PC-3 (cell line): ENCODE measurements around the gene TUBGCP2. TPM values are rescaled to one million over a fixed set of nuclear protein-coding genes. Genes with fewer than 3 reads are reported as not detected.

Experiments
- ATAC-seq: fragments of 200-7000 bp; cut with Tn5 transposase; 2 replicates; pipeline ENCODE4 v1.9.1; 2020; ENCODE audit warnings: mild to moderate bottlenecking, moderate library complexity
- BruUV-seq: library from RNA; stranded (reverse); fragments of 400-500 nt; replicated peaks from 2 replicates; lab custom pipeline; 2021; lab: Mats Ljungman, UMichigan
- CTCF ChIA-PET: fragments of 300-600 bp; sonication (Branson Sonifier 250); formaldehyde crosslinking; loops from one replicate; lab custom pipeline; 2022; ENCODE audit warnings: antibody characterized with exemption; lab: Charles Lee
- POLR2A ChIA-PET: fragments of 300-600 bp; sonication (Branson Sonifier 250); formaldehyde crosslinking; loops from one replicate; lab custom pipeline; 2022; ENCODE audit warnings: antibody characterized with exemption; ENCODE audit not compliant: unreplicated experiment; lab: Charles Lee
- DNase-seq: peaks from one replicate; pipeline ENCODE4 v3.0.0-alpha.2; 2015
- H2AFZ ChIP-seq: fragments of 300-600 bp; sonication (generic); 2 replicates; pipeline ENCODE4 v1.6.0; 2016; ENCODE audit warnings: antibody characterized with exemption, low read length
- H3F3A ChIP-seq: fragments of 300-600 bp; sonication (generic); one replicate; pipeline ENCODE4 v1.6.0; 2017; ENCODE audit warnings: antibody characterized with exemption, low read length, control low read depth, mild to moderate bottlenecking; ENCODE audit not compliant: unreplicated experiment
- H3K27ac ChIP-seq: fragments of 300-600 bp; sonication (generic); 2 replicates; pipeline ENCODE4 v1.5.1; 2016; ENCODE audit warnings: mild to moderate bottlenecking, low read length
- H3K27me3 ChIP-seq: fragments of 300-600 bp; sonication (generic); 2 replicates; pipeline ENCODE4 v1.6.1; 2016; ENCODE audit warnings: low read length, mixed read lengths
- H3K36me3 ChIP-seq: fragments of 300-600 bp; sonication (generic); 2 replicates; pipeline ENCODE4 v1.6.1; 2016; ENCODE audit warnings: low read depth, mixed run types, low read length, mixed read lengths
- H3K4me1 ChIP-seq: fragments of 300-600 bp; sonication (generic); 2 replicates; pipeline ENCODE4 v1.5.1; 2016; ENCODE audit warnings: low read length; ENCODE audit not compliant: insufficient read depth
- H3K4me2 ChIP-seq: fragments of 300-600 bp; sonication (generic); 2 replicates; pipeline ENCODE4 v1.6.0; 2016; ENCODE audit warnings: low read length
- H3K4me3 ChIP-seq: fragments of 300-600 bp; sonication (generic); 2 replicates; pipeline ENCODE4 v1.5.1; 2016; ENCODE audit warnings: mild to moderate bottlenecking, low read length, mixed read lengths
- H3K79me2 ChIP-seq: fragments of 300-600 bp; sonication (generic); 2 replicates; pipeline ENCODE4 v1.6.1; 2017; ENCODE audit warnings: low read length, mixed read lengths
- H3K9ac ChIP-seq: fragments of 300-600 bp; sonication (generic); 2 replicates; pipeline ENCODE4 v1.6.0; 2016; ENCODE audit warnings: mild to moderate bottlenecking, low read length
- H3K9me2 ChIP-seq: fragments of 300-600 bp; sonication (generic); replicated peaks from 2 replicates; pipeline ENCODE4 v1.6.1; 2016; ENCODE audit warnings: mixed run types, low read length, mixed read lengths
- H3K9me3 ChIP-seq: fragments of 300-600 bp; sonication (generic); 2 replicates; pipeline ENCODE4 v1.6.1; 2016; ENCODE audit warnings: low read length, mixed read lengths
- H4K20me1 ChIP-seq: fragments of 300-600 bp; sonication (generic); 2 replicates; pipeline ENCODE4 v1.6.1; 2016; ENCODE audit warnings: low read length, mixed read lengths
- EZH2 ChIP-seq: fragments of 300-600 bp; sonication (generic); IDR thresholded peaks from one replicate; pipeline ENCODE4 v1.6.1; 2017; ENCODE audit warnings: antibody characterized with exemption, mild to moderate bottlenecking, low read length; ENCODE audit not compliant: unreplicated experiment
- EZH2phosphoT487 ChIP-seq: fragments of 300-600 bp; sonication (generic); IDR thresholded peaks from 2 replicates; pipeline ENCODE4 v1.6.1; 2018; ENCODE audit warnings: mild to moderate bottlenecking, antibody characterized with exemption, low read length, borderline replicate concordance
- intact Hi-C: fragments of 100-400 bp; cut with micrococcal nuclease; formaldehyde crosslinking; loops from 2 replicates; pipeline ENCODE4 v1.9.0; 2023
- total RNA-seq: library from RNA; depleted of rRNA; stranded (reverse); fragments of >200 nt; gene quantifications from 2 replicates; pipeline ENCODE4 v1.2.3, GENCODE V29; 2014
- TF ChIP-seq, protein P1 (sequence below): fragments of 300-600 bp; sonication (generic); conservative IDR thresholded peaks from 2 replicates; pipeline ENCODE4 v1.5.1; 2017; ENCODE audit warnings: antibody characterized with exemption, low read depth, mild to moderate bottlenecking, low read length

The TUBGCP2 gene
- total RNA-seq, 1 experiment from 2014 or later = 72.9 TPM

DNA sequence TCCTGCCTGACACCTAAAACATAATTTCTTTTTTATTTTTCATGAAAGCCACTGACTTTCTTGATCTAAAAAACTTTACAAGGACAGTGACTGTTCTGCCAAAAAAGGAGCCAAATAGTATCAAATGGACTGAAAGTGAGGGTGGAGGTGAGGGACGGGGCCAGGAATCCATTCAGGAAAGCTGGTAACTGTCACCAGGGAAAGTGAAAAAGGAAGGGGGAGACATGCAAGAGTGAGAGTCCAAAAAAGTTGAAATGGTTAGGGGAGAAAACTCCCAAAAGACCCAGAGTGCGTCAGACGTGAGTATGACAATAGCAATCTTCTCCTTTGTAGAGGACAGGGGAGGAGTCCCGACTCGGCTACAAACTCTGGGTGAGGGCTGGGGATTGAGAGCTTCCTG, 35.6 kb upstream of the TUBGCP2 start:
- Histone ChIP-seq H3K4me1 (peaks cover 5% of the 10 kb centered on the region; the same call in 1 of the 2 replicates), H2AFZ (no peak overlapping the region), H3F3A (no peaks in the 10 kb centered on the region), H3K4me3 (no peak overlapping the region), H3K27ac (no peak overlapping the region), H3K27me3 (no peaks in the 10 kb centered on the region), H3K9ac (no peak overlapping the region), H3K4me2 (no peak overlapping the region), H3K36me3 (no peaks in the 10 kb centered on the region), H3K9me2 (no peaks in the 10 kb centered on the region), H3K79me2 (no peaks in the 10 kb centered on the region), H4K20me1 (no peaks in the 10 kb centered on the region), H3K9me3 (no peaks in the 10 kb centered on the region)
- no peak for ATAC-seq
- DNase-seq = no peak
- BruUV-seq = no TSS peak
- TF ChIP-seq EZH2 (no peak), EZH2phosphoT487 (no peak)
- TF ChIP-seq, protein P1, sequence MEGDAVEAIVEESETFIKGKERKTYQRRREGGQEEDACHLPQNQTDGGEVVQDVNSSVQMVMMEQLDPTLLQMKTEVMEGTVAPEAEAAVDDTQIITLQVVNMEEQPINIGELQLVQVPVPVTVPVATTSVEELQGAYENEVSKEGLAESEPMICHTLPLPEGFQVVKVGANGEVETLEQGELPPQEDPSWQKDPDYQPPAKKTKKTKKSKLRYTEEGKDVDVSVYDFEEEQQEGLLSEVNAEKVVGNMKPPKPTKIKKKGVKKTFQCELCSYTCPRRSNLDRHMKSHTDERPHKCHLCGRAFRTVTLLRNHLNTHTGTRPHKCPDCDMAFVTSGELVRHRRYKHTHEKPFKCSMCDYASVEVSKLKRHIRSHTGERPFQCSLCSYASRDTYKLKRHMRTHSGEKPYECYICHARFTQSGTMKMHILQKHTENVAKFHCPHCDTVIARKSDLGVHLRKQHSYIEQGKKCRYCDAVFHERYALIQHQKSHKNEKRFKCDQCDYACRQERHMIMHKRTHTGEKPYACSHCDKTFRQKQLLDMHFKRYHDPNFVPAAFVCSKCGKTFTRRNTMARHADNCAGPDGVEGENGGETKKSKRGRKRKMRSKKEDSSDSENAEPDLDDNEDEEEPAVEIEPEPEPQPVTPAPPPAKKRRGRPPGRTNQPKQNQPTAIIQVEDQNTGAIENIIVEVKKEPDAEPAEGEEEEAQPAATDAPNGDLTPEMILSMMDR = no peak
- POLR2A ChIA-PET = interaction anchor here (0.7 kb wide), 1 partner anchor 13 kb away, joined by 3 read pairs; no protein-coding TSS in a partner anchor
- intact Hi-C loops = no loop called here
- CTCF ChIA-PET = interaction anchor here (0.6 kb wide), 1 partner anchor 15 kb away, joined by 4 read pairs; no protein-coding TSS in a partner anchor

DNA sequence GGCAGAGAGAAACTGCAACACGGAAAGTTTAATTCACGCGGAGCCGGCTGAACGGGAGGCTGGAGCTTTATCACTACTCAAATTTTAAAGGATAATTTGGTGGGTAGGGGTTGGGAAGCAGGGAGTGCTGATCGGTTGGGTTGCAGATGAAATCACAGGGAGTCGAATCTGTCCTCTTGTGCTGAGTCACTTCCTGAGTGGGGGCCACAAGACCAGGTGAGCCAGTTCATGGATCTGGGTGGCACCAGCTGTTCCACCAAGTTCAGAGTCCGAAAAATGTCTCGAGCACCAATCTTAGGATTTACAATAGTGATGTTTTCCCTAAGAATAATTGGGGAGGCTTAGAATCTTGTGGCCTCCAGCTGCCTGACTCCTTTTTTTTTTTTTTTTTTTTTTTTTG, 34.9 kb upstream of the TUBGCP2 start:
- Histone ChIP-seq H2AFZ (no peak overlapping the region), H3K9me2 (no peaks in the 10 kb centered on the region), H3K27me3 (no peaks in the 10 kb centered on the region), H3K4me3 (no peak overlapping the region), H3K27ac (no peak overlapping the region), H3K4me2 (no peak overlapping the region), H3F3A (no peaks in the 10 kb centered on the region), H3K9ac (no peak overlapping the region), H3K36me3 (no peaks in the 10 kb centered on the region), H3K9me3 (no peaks in the 10 kb centered on the region), H3K79me2 (no peaks in the 10 kb centered on the region), H4K20me1 (no peaks in the 10 kb centered on the region), H3K4me1 (peaks cover 5% of the 10 kb centered on the region; the same call in 1 of the 2 replicates)
- ATAC-seq (no peak), DNase-seq (no peak)
- intact Hi-C loops = no loop called here
- no TSS peak for BruUV-seq
- TF ChIP-seq EZH2phosphoT487 (no peak), EZH2 (no peak)
- TF ChIP-seq, protein P1 = no peak
- POLR2A ChIA-PET = no interaction called here
- CTCF ChIA-PET = interaction anchor here (0.6 kb wide), 1 partner anchor 14 kb away, joined by 4 read pairs; no protein-coding TSS in a partner anchor

DNA sequence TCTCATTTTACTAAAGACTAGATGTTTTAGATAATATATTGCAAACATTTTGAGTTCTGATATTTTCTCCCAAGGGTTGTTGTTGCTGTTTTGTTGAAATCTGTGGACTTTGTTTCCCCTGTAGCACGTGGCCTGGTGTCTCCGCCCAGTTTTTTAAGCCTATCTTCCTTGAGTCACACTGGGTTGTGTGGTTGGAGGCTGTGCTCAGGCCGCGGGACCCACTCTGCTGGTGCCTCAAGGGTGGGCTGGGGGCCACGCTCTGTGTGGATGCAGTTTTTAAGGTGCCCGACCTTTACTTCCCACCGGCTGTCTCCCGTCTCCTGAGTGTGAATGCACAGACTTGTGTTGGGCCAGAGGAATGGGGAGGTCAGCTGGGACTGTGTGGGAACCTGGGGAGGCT, 34.3 kb upstream of the TUBGCP2 start:
- POLR2A ChIA-PET = no interaction called here

More for the DNA sequence above, 34.3 kb upstream of the TUBGCP2 start:
- Histone ChIP-seq H3K4me1 (peaks cover 5% of the 10 kb centered on the region; the same call in 1 of the 2 replicates), H3K79me2 (no peaks in the 10 kb centered on the region), H3K27ac (no peak overlapping the region), H3K9me2 (no peaks in the 10 kb centered on the region), H3K9me3 (no peaks in the 10 kb centered on the region), H3K27me3 (no peaks in the 10 kb centered on the region), H3K4me2 (no peak overlapping the region), H3K36me3 (no peaks in the 10 kb centered on the region), H4K20me1 (no peaks in the 10 kb centered on the region), H3K9ac (no peak overlapping the region), H2AFZ (no peak overlapping the region), H3F3A (no peaks in the 10 kb centered on the region), H3K4me3 (no peak overlapping the region)
- TF ChIP-seq, protein P1 = no peak
- TF ChIP-seq EZH2 (no peak), EZH2phosphoT487 (no peak)
- BruUV-seq = no TSS peak
- CTCF ChIA-PET = no interaction called here
- ATAC-seq (no peak), DNase-seq (no peak)
- intact Hi-C loops = no loop called here
